Activated CD8-positive, alpha-beta memory T cell treated with anti-CD3 and anti-CD28 coated beads, Interleukin-2, amount 10 ng/mL, durations not matched to agents 7 days and 5 days (primary cell): ENCODE measurements around the gene SNX2. TPM values are rescaled to one million over a fixed set of nuclear protein-coding genes. Genes with fewer than 3 reads are reported as not detected.
A peak's percentile ranks its signal among the peaks of the same experiment; 100 is the strongest.
"Not testable (repeated sequence)": the region's sequence is repeated elsewhere in the genome, so short reads cannot be mapped to it uniquely, and the experiment has no call there.

Experiments used
- ATAC-seq: fragments of 150-1000 bp; cut with Tn5 transposase; one replicate; pipeline ENCODE4 v1.10.0; 2021; ENCODE audit warnings: moderate library complexity
- CTCF ChIA-PET: fragments of 350-600 bp; sonication (Branson Sonifier 250); formaldehyde crosslinking; loops from one replicate; lab custom pipeline; 2021; ENCODE audit warnings: antibody characterized with exemption; lab: Charles Lee
- DNase-seq: peaks from one replicate; pipeline ENCODE4 v3.0.0-alpha.2; 2020
- H3K27ac Mint-ChIP-seq: one replicate; pipeline ENCODE4 v1.8.0; 2021; ENCODE audit warnings: mild to moderate bottlenecking, mixed read lengths
- H3K27me3 Mint-ChIP-seq: one replicate; pipeline ENCODE4 v1.8.0; 2021; ENCODE audit warnings: mixed read lengths
- H3K36me3 Mint-ChIP-seq: one replicate; pipeline ENCODE4 v1.8.0; 2021; ENCODE audit warnings: mild to moderate bottlenecking, mixed read lengths
- H3K4me1 Mint-ChIP-seq: one replicate; pipeline ENCODE4 v1.8.0; 2021; ENCODE audit warnings: mixed read lengths
- H3K4me3 Mint-ChIP-seq: one replicate; pipeline ENCODE4 v1.8.0; 2021; ENCODE audit warnings: mild to moderate bottlenecking, moderate library complexity, mixed read lengths
- H3K9me3 Mint-ChIP-seq: one replicate; pipeline ENCODE4 v1.8.0; 2022; ENCODE audit warnings: low read depth, mixed read lengths
- total RNA-seq, 2 experiments: library from RNA; stranded (reverse); gene quantifications; one replicate each; pipeline ENCODE4 v1.2.3, GENCODE V29; 2021

The SNX2 gene
- total RNA-seq, 2 experiments from 2014 or later: 29.5 to 34.8 TPM

GRCh38 chr5:122835681-122836080 lies 60.8 kb downstream of the SNX2 start:
- H3K36me3 Mint-ChIP-seq: peaks cover 2% of the 10 kb centered on the region
- DNase-seq (no peak), ATAC-seq (no peak)
- peaks cover 4% of the 10 kb centered on the region for H3K4me1 Mint-ChIP-seq
- peaks cover 9% of the 10 kb centered on the region for H3K27me3 Mint-ChIP-seq
- no peak overlapping the region for H3K4me3 Mint-ChIP-seq
- H3K9me3 Mint-ChIP-seq: no peaks in the 10 kb centered on the region
- CTCF ChIA-PET: no interaction called here
- H3K27ac Mint-ChIP-seq: no peak overlapping the region

GRCh38 chr5:122836947-122837346 lies 62.1 kb downstream of the SNX2 start:
- peaks cover 4% of the 10 kb centered on the region for H3K4me1 Mint-ChIP-seq
- no peak overlapping the region for H3K4me3 Mint-ChIP-seq
- ATAC-seq: no peak
- no peaks in the 10 kb centered on the region for H3K9me3 Mint-ChIP-seq
- DNase-seq: no peak
- CTCF ChIA-PET: no interaction called here
- no peak overlapping the region for H3K27ac Mint-ChIP-seq
- H3K27me3 Mint-ChIP-seq: peaks cover 10% of the 10 kb centered on the region
- H3K36me3 Mint-ChIP-seq: peaks cover 2% of the 10 kb centered on the region

- no peak for ATAC-seq
- H3K27me3 Mint-ChIP-seq: peaks cover 15% of the 10 kb centered on the region
- CTCF ChIA-PET: no interaction called here
Observed at GRCh38 chr5:122839731-122840130, 64.9 kb downstream of the SNX2 start.

GRCh38 chr5:122842016-122842580 lies 67.2 kb downstream of the SNX2 start:
- DNase-seq: no peak
- no peak overlapping the region for H3K4me3 Mint-ChIP-seq
- peaks cover 26% of the 10 kb centered on the region for H3K4me1 Mint-ChIP-seq
- no peaks in the 10 kb centered on the region for H3K9me3 Mint-ChIP-seq
- no peak for ATAC-seq
- H3K27me3 Mint-ChIP-seq: peaks cover 15% of the 10 kb centered on the region
- peaks cover 3% of the 10 kb centered on the region for H3K36me3 Mint-ChIP-seq
- CTCF ChIA-PET: no interaction called here
- no peak overlapping the region for H3K27ac Mint-ChIP-seq

More at GRCh38 chr5:122839731-122840130, 64.9 kb downstream of the SNX2 start:
- no peak for DNase-seq
- no peak overlapping the region for H3K4me3 Mint-ChIP-seq
- no peaks in the 10 kb centered on the region for H3K9me3 Mint-ChIP-seq
- H3K36me3 Mint-ChIP-seq: peaks cover 3% of the 10 kb centered on the region
- H3K27ac Mint-ChIP-seq: no peak overlapping the region
- H3K4me1 Mint-ChIP-seq: peaks cover 19% of the 10 kb centered on the region

- H3K27ac Mint-ChIP-seq: peak overlapping the region; percentile 71
- peaks cover 26% of the 10 kb centered on the region for H3K4me1 Mint-ChIP-seq
- DNase-seq: no peak
Observed at GRCh38 chr5:122844136-122844909, 69.4 kb downstream of the SNX2 start.

GRCh38 chr5:122844910-122845228 lies 70.0 kb downstream of the SNX2 start:
- peak overlapping the region; percentile 83 for H3K4me3 Mint-ChIP-seq
- H3K27ac Mint-ChIP-seq: peak overlapping the region; percentile 71
- DNase-seq (no peak), ATAC-seq (peak; percentile 6)
- H3K4me1 Mint-ChIP-seq: peaks cover 29% of the 10 kb centered on the region
- H3K9me3 Mint-ChIP-seq: no peaks in the 10 kb centered on the region
- peaks cover 3% of the 10 kb centered on the region for H3K36me3 Mint-ChIP-seq
- H3K27me3 Mint-ChIP-seq: peaks cover 8% of the 10 kb centered on the region
- CTCF ChIA-PET: interaction anchor here (1.2 to 1.7 kb wide), 2 partner anchors 12 to 579 kb away, joined by 3 to 4 read pairs; partner anchors contain the start of gene CEP120

More at GRCh38 chr5:122844136-122844909, 69.4 kb downstream of the SNX2 start:
- no peak for ATAC-seq
- CTCF ChIA-PET: interaction anchor here (1.2 to 1.7 kb wide), 2 partner anchors 12 to 579 kb away, joined by 3 to 4 read pairs; partner anchors contain the start of gene CEP120
- Mint-ChIP-seq H3K9me3 (no peaks in the 10 kb centered on the region), H3K27me3 (peaks cover 8% of the 10 kb centered on the region), H3K36me3 (peaks cover 3% of the 10 kb centered on the region), H3K4me3 (peak overlapping the region; percentile 83)

GRCh38 chr5:122845229-122846050 lies 70.6 kb downstream of the SNX2 start, which contains the start of gene SNX24:
Gene SNX24 (plus strand): TSS chr5:122845613. CDS start chr5:122845634, 21 bp downstream.
- CTCF ChIA-PET: interaction anchor here (1.7 kb wide), 1 partner anchor 578 kb away, joined by 4 read pairs; the partner anchor contains the start of gene CEP120
- Mint-ChIP-seq H3K27me3 (peaks cover 6% of the 10 kb centered on the region), H3K9me3 (no peaks in the 10 kb centered on the region), H3K4me3 (peak within 1 kb of the TSS; percentile 83), H3K4me1 (peaks cover 27% of the 10 kb centered on the region), H3K36me3 (peaks cover 1% of the 10 kb centered on the region), H3K27ac (peak within 1 kb of the TSS; percentile 71)
- peak; percentile 89 for ATAC-seq
- peak; percentile 83 for DNase-seq

GRCh38 chr5:122846051-122846550 lies 71.2 kb downstream of the SNX2 start:
- DNase-seq (no peak), ATAC-seq (no peak)
- H3K27ac Mint-ChIP-seq: no peak overlapping the region
- CTCF ChIA-PET: no interaction called here
- H3K9me3 Mint-ChIP-seq: no peaks in the 10 kb centered on the region
- peaks cover 25% of the 10 kb centered on the region for H3K4me1 Mint-ChIP-seq
- peaks cover 6% of the 10 kb centered on the region for H3K27me3 Mint-ChIP-seq
- H3K36me3 Mint-ChIP-seq: peaks cover 1% of the 10 kb centered on the region
- peak overlapping the region; percentile 57 for H3K4me3 Mint-ChIP-seq

- DNase-seq (no peak), ATAC-seq (no peak)
- Mint-ChIP-seq H3K4me3 (no peak overlapping the region), H3K4me1 (peaks cover 25% of the 10 kb centered on the region), H3K9me3 (no peaks in the 10 kb centered on the region), H3K36me3 (no peaks in the 10 kb centered on the region), H3K27me3 (no peaks in the 10 kb centered on the region), H3K27ac (no peak overlapping the region)
- CTCF ChIA-PET: no interaction called here
Observed at GRCh38 chr5:122847687-122848081, 72.8 kb downstream of the SNX2 start.

- Mint-ChIP-seq H3K9me3 (no peaks in the 10 kb centered on the region), H3K27me3 (no peaks in the 10 kb centered on the region), H3K36me3 (no peaks in the 10 kb centered on the region), H3K27ac (no peak overlapping the region), H3K4me3 (no peak overlapping the region), H3K4me1 (peaks cover 9% of the 10 kb centered on the region)
- no peak for DNase-seq
- no peak for ATAC-seq
- CTCF ChIA-PET: no interaction called here
Observed at GRCh38 chr5:122849771-122850170, 74.9 kb downstream of the SNX2 start.

GRCh38 chr5:122857538-122857937 lies 82.7 kb downstream of the SNX2 start:
- not testable (repeated sequence) for H3K4me3 Mint-ChIP-seq, H3K27ac Mint-ChIP-seq, H3K9me3 Mint-ChIP-seq, ATAC-seq, H3K4me1 Mint-ChIP-seq, H3K36me3 Mint-ChIP-seq, DNase-seq, H3K27me3 Mint-ChIP-seq
- CTCF ChIA-PET: interaction anchor here (1.4 kb wide), 1 partner anchor 13 kb away, joined by 3 read pairs; no protein-coding TSS in a partner anchor

GRCh38 chr5:122858451-122858850 lies 83.6 kb downstream of the SNX2 start:
- DNase-seq (no peak), ATAC-seq (no peak)

GRCh38 chr5:122863240-122863639 lies 88.4 kb downstream of the SNX2 start:
- no peaks in the 10 kb centered on the region for H3K27me3 Mint-ChIP-seq
- H3K9me3 Mint-ChIP-seq: no peaks in the 10 kb centered on the region
- no peak overlapping the region for H3K4me3 Mint-ChIP-seq
- no peak overlapping the region for H3K27ac Mint-ChIP-seq
- ATAC-seq: no peak
- CTCF ChIA-PET: no interaction called here
- H3K4me1 Mint-ChIP-seq: peaks cover 13% of the 10 kb centered on the region
- DNase-seq: no peak
- no peaks in the 10 kb centered on the region for H3K36me3 Mint-ChIP-seq

More at GRCh38 chr5:122858451-122858850, 83.6 kb downstream of the SNX2 start:
- H3K9me3 Mint-ChIP-seq: no peaks in the 10 kb centered on the region
- CTCF ChIA-PET: no interaction called here
- no peaks in the 10 kb centered on the region for H3K27me3 Mint-ChIP-seq
- no peaks in the 10 kb centered on the region for H3K4me1 Mint-ChIP-seq
- no peak overlapping the region for H3K27ac Mint-ChIP-seq
- H3K36me3 Mint-ChIP-seq: peaks cover 3% of the 10 kb centered on the region
- H3K4me3 Mint-ChIP-seq: no peak overlapping the region
